OCI-M1 (cell line): ENCODE results near the gene SPON1.
"Not testable (repeated sequence)": the region's sequence is repeated elsewhere in the genome, so short reads cannot be mapped to it uniquely, and the experiment has no call there.

Experiments used
- DNase-seq: peaks from one replicate; lab custom pipeline; 2025; lab: John Stamatoyannopoulos, UW

SPON1 gene

DNA sequence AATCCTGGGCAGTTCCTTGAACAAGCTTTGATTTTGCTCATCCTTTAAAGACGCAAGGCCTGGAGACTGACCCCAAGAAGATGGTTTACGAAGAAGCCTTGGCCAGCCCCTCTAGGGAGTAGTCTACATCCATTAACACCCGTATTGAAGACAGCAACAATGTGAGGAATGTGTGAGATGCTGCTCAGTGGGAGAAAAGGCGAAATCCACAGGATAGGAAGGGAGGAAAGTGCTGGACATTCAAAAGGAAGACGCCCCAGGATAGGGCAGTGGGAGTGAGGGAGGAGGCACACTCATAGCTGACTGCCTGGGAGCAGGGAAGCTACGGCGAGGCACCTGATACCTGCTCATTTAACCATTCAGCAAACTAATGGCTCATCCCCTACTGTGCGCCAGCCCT is 282.4 kb downstream of the SPON1 start:
- DNase-seq: no peak

DNA sequence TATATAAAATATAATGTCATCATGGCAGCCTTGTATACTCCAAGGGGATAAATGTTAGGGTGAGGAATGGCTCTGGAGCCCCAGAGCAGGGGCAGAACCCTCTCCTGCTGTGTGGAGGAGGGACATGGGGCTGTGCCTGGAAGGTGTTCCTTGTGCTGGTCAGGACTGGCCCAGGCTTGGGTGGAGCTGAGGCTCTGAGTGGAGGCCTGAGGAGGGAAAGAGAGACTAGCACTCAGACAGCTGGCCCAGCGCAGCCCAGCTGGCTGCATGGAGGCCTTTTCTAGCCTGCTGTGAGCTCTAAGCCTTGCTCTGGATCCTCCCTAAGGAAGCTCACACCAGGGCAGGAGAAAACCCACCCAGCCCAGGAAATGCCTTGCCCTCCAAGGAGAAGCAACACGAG is 282.9 kb downstream of the SPON1 start:
- DNase-seq: no peak

DNA sequence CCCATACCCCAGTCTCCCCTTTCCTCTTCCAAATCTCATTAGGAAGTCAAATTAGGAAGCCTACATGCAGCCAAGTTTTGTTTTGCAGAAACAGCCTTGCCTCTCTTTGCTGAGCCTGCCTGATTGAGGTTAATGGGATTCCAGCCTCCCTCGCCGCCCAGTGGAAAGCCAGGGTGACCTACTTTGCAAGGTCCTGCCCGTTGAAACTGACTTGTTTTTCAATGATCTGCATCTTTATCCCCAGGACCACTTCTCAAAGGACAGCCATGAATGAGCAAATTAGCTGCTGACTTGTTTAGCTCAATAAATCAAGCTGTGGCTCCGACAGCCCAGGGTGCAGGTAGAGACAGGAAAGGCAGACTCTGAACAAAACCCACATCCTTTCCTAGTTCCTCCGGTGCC is 286.1 kb downstream of the SPON1 start:
- DNase-seq: no peak

DNA sequence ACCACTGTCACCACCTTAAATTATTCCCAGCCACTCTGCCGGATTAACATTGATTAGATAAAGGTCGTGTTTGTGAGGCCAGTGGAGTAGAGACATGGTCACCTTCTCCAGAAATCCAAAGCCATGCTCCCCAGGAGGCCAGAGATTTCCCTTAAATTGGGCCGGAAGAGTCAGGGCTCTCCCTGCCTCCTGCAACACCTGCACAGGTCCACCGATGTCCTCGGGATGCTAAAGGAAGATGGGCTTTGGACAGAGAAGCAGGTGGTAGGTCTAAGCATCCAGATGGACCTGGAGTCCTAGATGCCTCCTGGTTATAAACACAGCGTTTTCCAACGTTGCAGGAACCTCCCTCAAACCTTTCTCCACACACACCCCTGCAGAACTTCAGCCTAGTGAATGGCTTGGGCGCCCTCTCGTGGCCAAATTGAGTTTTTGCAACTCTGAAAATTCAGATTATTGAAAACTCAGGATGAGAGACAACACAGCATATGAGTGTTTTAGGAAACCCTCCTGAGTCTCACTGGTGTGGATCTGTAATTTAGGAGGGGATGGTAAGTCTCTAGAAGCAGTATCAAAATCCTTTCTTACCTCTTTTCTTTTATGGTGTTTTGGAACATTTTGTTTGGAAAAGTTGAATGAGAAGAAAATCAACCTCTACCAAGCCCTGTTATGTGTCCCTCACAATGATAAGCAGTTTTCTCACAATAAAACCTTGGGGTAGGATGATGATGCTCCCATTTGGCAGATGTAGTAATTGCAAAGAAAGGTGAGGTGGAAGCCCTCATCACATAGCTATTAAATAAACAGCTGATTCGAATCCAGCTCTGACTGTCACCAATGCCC is 286.8 kb downstream of the SPON1 start:
- peak; percentile 68 for DNase-seq

DNA sequence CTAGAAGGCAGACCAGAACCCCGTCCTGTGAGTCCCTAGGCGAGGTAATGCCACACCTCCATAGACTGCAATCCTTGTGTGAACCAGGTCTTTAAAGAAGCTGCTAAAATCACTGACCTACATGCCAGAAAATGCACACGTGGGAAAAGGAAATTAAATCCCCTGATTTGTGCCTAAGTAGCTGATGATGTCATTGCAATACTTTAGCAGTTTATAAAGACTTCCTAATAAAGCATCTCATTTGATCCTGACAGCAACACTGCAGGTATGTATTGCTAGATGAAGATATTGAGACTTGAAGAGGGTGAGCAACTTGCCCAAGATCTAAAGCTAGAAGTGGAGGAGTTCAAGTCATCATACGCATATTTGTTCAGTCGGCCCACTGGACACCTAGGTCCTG is 289.2 kb downstream of the SPON1 start:
- DNase-seq: no peak

DNA sequence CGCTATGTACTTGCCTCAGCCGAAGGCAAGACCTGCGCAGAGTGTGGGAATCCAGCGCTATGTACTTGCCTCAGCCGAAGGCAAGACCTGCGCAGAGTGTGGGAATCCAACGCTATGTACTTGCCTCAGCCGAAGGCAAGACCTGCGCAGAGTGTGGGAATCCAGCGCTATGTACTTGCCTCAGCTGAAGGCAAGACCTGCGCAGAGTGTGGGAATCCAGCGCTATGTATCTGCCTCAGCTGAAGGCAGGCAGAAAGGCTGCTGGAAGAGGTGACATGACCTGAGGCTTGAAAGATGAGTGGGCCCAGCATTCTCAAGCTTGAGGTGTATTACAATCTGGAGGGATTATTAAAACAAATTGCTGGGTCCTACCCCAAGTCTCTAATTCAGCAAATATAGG is 290.0 kb downstream of the SPON1 start:
- DNase-seq: not testable (repeated sequence)

DNA sequence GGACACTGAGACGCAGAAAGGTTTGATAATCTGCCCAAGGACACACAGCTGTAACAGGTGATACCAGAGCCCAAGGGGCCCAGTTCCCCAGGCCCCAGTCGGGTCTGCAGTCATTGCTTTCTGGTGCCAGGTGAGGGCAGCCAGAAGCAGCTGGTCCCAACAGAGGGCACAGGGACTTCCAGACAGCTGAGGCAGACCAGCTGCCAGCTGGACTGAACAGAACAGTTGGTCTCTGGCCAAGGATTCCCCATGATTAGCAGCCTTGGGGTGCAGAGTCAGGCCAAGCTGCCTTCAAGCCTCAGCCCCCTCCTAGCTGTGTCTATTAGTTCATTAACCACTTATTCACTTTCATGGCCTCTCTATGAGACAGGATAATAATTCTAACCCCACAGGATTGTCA is 290.9 kb downstream of the SPON1 start:
- no peak for DNase-seq

DNA sequence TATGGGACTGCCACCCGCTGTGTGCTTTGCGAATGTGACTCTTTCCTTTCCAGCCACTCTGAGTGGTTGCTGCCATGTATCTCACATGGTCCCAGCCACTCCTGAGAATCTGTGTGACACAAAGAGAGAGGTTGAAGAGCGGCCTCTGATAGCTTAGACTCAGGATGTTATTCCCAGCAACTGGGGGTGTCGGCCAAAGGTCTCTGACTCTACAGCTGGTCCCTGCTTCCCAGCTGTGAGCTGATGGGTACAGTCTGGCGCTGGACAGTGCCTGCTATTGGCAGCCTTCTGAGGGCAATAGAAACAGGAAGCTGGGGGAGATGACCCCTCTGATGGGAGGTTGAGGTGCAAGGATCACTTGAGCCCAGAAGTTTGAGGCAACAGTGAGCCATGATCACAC is 291.3 kb downstream of the SPON1 start:
- DNase-seq: no peak

DNA sequence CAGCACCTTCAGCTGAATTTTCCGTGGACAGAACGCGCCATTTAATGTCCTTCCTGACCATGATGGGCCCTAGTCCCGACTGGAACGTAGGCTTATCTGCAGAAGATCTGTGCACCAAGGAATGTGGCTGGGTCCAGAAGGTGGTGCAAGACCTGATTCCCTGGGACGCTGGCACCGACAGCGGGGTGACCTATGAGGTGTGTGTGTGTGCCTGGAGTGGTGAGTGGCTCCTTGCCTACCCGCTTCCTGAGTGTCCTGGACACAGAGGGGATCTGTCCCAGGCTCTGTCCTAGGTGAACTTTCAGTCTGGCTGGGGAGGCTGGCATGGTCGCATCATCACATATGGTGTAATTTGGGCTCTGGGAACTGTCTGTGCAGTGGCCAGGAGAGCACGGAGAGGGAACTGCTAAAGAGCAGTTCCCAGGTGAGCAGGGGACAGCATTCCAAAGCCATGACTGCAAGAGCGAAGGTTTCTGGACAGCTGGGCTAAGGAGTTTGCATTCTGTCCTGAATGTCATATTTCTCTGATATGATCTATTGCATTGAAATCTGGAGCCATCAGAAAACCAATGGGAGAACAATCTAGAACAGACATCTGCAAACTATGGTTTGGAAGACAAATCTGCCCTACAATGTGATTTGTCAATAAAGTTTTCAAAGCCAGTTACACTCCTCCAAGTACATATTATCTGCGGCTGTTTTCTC is 292.2 kb downstream of the SPON1 start:
- no peak for DNase-seq

DNA sequence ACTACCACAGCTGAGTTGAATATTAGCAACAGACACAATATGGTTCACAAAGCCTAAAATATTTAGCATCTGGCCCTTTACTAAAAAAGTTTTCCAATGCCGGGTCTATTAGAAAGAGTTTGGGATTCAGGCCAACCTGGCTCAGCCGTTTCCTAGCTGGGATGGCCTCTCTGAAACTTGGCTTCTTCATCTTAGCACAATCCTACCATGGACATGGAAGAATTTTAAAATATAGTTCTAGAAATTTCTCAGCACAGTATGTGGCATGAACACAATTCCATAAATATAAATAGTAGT is 292.7 kb downstream of the SPON1 start:
- DNase-seq: no peak

DNA sequence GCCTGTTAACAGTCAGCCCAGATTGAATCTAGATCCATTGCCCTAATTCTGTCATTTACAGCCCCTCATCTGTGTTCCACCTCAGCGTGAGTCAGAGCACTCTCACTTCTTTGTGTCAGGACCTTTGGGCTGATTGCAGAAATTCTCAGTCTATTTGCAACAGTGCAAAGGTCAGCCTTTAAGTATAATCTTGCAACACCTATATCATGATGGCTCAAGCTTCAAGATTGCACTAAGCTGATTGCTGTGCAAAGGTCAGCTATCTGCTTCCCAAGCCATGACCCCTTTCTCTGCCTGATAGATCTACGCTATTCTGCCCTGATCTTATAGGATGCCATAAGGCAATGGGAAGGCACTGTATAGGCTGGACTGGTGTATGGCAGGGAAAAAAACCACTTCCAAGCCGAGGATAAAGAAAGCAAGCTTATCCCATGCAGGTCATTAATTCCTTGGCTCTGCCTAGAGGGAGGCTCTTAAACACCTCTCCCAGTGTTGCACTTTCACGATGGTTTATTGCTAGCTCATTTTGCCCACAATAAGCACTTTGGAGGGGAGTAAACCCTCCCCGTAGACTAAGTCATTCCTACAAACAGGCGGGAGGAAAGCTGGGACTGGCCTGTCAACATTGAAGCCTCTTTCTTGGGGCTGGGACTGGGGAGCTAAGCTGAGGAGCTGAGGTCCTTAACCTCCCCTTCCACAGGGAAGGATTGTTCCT is 295.9 kb downstream of the SPON1 start:
- no peak for DNase-seq

DNA sequence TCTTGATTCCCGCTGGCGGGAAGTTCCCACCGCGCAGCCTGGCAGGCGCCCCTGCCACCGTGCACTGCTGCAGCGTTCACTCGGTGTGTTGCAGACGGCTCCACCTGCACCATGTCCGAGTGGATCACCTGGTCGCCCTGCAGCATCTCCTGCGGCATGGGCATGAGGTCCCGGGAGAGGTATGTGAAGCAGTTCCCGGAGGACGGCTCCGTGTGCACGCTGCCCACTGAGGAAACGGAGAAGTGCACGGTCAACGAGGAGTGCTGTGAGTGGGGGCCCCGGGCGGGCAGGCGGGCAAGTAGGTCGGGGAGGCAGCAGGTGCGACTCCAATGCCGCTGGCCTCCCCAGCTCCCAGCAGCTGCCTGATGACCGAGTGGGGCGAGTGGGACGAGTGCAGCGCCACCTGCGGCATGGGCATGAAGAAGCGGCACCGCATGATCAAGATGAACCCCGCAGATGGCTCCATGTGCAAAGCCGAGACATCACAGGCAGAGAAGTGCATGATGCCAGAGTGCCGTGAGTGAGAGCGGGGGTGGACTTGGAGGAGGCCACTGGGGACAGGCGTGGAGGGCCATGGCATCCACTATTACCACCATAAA is 296.8 kb downstream of the SPON1 start:
- no peak for DNase-seq

DNA sequence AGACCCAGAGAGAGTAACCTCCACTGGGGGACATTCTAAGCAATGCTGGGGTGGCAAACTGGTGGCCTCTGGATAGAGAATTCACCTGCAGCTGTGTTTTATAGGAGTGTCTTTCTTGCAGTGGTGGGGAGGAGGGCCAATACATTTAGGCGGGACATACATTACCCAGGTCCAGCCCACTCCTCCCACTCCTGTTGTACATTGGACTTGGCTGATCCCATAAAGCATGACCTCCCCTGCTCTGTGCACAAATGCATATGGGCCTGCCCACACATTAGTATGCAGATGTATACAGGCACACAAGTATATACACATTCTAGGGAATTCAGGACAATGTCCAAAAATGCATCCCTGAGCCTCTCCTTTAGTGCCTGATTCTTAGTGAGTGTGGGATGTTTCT is 297.4 kb downstream of the SPON1 start:
- DNase-seq: no peak

DNA sequence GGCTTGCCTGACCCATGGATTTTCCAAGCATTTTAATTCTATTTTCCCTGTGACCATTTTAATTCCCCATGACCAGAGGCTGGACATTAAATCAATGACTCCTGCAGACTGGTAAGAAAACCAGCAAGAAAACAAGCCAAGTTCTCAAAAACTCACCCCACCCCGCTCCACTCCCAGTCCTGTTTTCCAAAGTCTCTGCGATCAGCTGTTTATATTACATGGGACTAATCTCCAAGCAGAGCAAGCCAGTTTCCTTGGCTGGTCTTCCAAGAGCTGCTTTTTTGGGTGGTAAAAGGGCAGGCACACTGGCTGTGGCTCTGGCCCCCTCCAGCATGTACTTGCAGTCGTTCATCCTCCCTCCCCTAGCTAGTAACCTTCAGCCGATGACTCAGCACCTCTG is 298.5 kb downstream of the SPON1 start:
- DNase-seq: no peak

DNA sequence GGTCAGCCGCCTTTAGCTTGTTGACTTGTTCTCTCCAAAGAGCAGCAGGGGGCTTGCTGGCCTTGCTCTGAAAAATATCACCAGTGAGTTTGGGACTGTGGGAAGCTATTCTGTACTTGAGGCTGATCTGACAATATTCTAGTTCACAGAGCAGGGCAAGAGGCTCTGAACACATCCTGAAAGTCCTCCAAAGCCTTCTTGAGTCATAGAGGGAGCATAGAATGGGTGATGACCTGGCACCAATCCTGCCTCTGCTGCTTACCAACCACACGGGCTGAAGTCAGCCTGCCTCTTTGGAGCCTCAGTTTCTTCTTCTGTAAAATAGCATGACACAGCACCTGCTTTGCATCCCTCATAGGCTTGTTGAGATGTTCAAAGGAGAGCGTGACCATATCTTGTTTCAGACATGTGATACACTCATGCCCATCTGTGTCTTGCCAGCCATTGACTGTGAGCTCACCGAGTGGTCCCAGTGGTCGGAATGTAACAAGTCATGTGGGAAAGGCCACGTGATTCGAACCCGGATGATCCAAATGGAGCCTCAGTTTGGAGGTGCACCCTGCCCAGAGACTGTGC is 299.8 kb downstream of the SPON1 start:
- no peak for DNase-seq

DNA sequence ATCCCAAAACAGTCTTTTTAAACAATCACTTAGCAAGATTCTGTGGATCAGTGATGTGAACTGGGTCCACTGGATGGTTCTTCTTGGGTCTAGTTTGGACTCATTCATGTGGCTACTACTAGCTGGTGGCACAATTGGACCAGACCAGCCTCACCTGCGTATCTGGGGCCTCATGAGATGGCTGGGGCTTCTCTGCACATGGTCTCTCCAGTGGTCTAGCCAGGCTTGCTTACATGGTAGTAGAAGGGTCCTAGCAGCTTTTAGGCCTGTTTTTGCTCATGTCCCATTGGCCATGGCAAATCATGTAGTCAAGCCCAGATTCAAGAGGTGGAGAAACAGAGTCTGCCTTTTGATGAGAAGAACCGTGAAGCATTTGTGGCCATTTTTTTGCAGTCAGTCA is 302.4 kb downstream of the SPON1 start:
- no peak for DNase-seq

DNA sequence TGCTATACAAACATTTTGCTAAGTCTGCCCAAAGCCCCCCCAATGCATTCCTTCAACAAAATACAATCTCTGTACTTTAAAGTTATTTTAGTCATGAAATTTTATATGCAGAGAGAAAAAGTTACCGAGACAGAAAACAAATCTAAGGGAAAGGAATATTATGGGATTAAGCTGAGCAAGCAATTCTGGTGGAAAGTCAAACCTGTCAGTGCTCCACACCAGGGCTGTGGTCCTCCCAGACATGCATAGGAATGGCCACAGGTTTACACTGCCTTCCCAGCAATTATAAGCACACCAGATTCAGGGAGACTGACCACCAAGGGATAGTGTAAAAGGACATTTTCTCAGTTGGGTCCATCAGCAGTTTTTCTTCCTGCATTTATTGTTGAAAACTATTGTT is 304.1 kb downstream of the SPON1 start:
- DNase-seq: no peak

DNA sequence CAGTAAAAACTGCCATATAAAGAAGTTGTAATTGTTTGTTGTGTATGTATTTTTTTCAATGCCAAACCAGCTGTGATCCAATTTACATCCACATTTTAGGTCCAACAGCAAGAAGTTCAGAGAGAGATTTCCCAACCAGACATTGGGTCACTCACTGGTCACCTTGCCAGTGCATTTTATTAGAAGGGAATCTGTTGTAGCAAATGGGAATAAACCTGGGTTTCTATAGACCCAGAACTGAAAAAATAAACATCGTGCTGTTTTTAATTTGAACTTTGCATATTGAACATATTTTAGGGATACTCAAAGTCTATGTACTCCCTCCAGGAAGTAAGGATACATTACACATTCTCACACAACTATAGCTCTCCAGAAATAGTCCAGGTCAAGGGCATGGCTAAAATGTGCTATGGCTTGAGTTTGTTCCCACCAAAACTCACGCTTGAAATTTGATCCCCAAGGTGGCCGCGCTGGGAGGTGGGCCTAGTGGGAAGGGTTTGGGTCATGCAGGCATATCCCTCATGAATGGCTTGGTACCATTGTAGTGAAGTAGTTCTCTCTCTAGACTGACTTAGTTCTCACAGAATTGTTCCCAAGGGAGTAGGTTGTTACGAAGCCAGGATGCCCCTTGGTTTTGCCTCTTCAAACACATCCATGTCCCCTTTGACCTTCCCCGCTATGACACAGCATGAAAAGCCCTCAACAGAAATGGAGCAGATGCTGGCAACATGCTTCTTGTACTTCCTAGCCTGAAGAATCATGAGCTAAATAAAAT is 305.5 kb downstream of the SPON1 start:
- DNase-seq: no peak

DNA sequence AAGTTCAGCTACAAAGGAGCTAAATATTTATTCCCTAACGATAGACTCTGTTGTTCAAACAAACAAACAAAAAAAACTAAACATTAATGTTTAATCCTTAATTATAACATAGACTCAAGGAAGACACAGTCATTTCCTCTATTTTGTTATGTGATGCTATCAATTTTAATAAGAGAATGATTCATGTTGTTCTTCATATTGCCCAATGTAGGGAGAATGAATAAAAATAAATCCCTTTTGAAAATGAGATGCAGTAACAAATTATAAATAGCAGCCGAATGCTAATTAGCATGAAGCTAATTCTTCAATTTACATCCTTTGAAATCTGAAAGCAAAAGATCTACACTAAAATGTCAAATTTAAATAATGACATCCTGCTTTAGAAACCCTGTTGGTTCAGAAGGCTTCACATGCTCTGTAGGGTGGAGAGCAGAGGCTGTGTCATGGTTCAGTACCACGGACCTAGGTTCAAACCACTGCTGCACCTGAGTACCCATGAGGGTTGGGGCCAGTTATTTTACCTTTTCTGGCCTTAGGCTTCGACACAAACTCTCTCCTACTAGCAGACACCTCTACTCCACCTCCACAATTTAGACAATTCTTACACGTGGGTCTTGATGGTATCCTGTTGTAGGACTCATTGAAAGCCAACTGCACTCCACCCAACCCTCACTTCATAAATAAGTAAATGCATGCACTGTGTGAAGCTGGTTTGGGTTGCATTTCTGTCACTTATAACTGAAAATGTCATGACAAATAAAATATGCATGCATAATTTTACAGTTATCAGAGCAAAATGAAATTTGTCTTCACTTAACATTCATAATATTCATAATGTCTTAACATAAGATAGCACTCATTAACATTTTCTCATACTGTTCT is 307.4 kb downstream of the SPON1 start:
- DNase-seq: no peak

DNA sequence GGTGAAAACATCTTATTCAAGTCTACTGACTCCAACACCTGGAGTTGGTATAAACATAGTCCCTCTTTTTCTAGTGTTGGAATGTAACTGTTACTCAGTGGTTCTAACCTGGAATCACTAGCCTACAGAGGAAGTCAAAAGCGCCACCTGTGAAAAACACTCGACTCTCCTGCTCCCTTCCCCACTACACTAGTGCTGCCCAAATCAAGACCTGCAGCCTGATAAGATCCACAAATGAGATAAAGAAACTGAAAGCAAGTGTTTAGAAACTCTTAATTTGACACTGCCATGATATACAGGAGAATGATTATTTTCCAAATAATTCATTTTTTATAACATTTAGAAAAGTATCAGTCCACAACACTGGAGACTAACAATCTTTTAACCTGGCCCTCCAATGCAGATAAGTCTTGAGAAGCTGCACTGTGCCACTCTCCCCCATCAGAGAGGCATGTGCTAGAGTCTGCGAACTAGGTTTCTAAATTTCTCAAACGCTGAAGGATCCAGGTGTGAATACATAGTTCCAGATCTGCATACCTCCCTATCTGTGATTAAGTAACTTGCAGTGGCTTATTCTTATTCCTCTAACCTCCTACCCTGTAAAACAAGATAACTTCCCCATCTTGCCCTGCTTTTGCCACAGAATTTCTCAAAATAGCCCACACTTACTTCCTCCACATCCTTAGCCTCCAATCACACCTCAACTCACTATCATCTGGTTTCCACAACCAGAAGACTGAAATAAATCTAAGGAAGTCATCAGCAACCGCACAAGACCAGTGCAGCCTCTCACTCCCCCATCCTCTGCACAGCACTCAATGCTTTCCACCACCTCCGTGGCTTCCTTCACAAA is 308.4 kb downstream of the SPON1 start:
- peak; percentile 91 for DNase-seq
